Pancreas (tissue), 10 donors: Measurements from ENCODE around the gene SLC2A10. TPM values are rescaled to one million over a fixed set of nuclear protein-coding genes. Genes with fewer than 3 reads are reported as not detected.

Experiments
- ATAC-seq, 4 donors: fragments of 200-7000 bp; cut with Tn5 transposase; one replicate each; pipeline versions ENCODE4 v1.8.0 to v1.9.1; 2020; ENCODE audit warnings: mild to moderate bottlenecking in 4 of 4, moderate library complexity in 4 of 4
- DNase-seq, 6 donors: peaks; one replicate each; pipeline ENCODE4 v3.0.0-alpha.2; 2020
- FAIRE-seq: peaks from 2 replicates; lab custom pipeline; 2012; peaks lifted over from hg19 to GRCh38; lab: Jason Lieb, UNC
- H3K27ac ChIP-seq, 4 donors: fragments of 200-600 bp; sonication (generic); 1 replicate in 3 of 4; 2 replicates in 1 of 4; pipeline versions ENCODE4 v1.5.0 to v1.8.0; 2020
- H3K27me3 ChIP-seq, 4 donors: fragments of 200-600 bp; one replicate each; pipeline ENCODE4 v1.8.0; 2021
- H3K36me3 ChIP-seq, 3 donors: fragments of 200-600 bp; sonication (generic) in 1 of 3; one replicate each; pipeline versions ENCODE4 v1.5.0 to v1.8.0; 2020 to 2021
- H3K4me1 ChIP-seq, 3 donors: fragments of 200-600 bp; one replicate each; pipeline ENCODE4 v1.8.0; 2021
- H3K4me3 ChIP-seq, 4 donors: fragments of 200-600 bp; sonication (generic) in 2 of 4; one replicate each; pipeline versions ENCODE4 v1.5.0 to v1.8.0; 2020 to 2021
- H3K9me3 ChIP-seq, 4 donors: fragments of 200-600 bp; one replicate each; pipeline ENCODE4 v1.8.0; 2021
- CTCF ChIP-seq, 4 donors: fragments of 200-600 bp; sonication (generic) in 3 of 4; IDR thresholded peaks; one replicate each; pipeline versions ENCODE4 v1.5.0 to v1.8.0; 2021; ENCODE audit warnings: antibody characterized with exemption in 4 of 4
- WGBS, 2 donors: extraction: QIAGEN DNeasy Blood & Tissue Kit; methylation state at CpG; one replicate each; pipeline ENCODE4 v1.1.7; 2013; 5-methylcytosine and 5-hydroxymethylcytosine counted together
- intact Hi-C, 3 donors: fragments of 100-400 bp; cut with DNase I; formaldehyde crosslinking; loops; one replicate each; pipeline versions ENCODE4 v1.11.1 to v1.14.2; 2022
- polyA plus RNA-seq, 2 donors: library from polyadenylated mRNA; stranded (reverse); fragments of 200-250 nt; gene quantifications; one replicate each; pipeline ENCODE4 v1.2.3, GENCODE V29; 2013
- total RNA-seq, 6 donors: library from RNA; stranded (reverse); fragmentation: NEBNext Ultra II Directional in 4 of 6; extraction: Animal tissue kit (Norgen Biotek cat#: 25700) in 4 of 6; gene quantifications; one replicate each; pipeline versions ENCODE4 v1.2.1 to v1.2.4, GENCODE V29; 2021 to 2023
- donor health status: healthy with polysubstance abuse.
- donor health status: DM: no; HTN: no; CAD: no; lungs with moderate emphysema.
- donor health status: DM: no; HTN: no; CAD: no.
- donor health status: control.
- donor health status: control.
- donor health status: Bipolar disorder and iron deficiency.
- donor health status: DM: yes; HTN: yes; CAD: no.
- donor health status: DM: no; HTN: no; CAD: no.
- donor health status: DM: no; HTN: no; CAD: no.
- donor health status: DM: yes; HTN: yes; CAD: no.

The SLC2A10 gene
- total and polyA plus RNA-seq, 8 donors = 10.9 to 20.9 (median 13.8) TPM

- DNase-seq (no peak), FAIRE-seq (no peak), ATAC-seq (no peak)
- Histone ChIP-seq H3K4me1 (peaks cover 0 to 24% (median 14%) of the 10 kb centered on the region in 3 donors), H3K27ac (no peak overlapping the region), H3K36me3 (no peaks in the 10 kb centered on the region), H3K9me3 (no peaks in the 10 kb centered on the region), H3K4me3 (no peak overlapping the region), H3K27me3 (no peaks in the 10 kb centered on the region)
- TF ChIP-seq CTCF (IDR thresholded peaks at IDR 0.05) = no peak
- 77 to 79% methylated on average over 5 of the region's 5 CpGs for WGBS, 2 donors
- intact Hi-C loops = no loop called here
These were observed 2.7 kb downstream of the SLC2A10 start for GRCh38 chr20:46712056-46712636.

- ATAC-seq (no peak), FAIRE-seq (no peak), DNase-seq (peak in 1 of 6 donors; percentile 39)
- Histone ChIP-seq H3K27ac (no peak overlapping the region), H3K4me3 (no peak overlapping the region), H3K4me1 (peaks cover 0 to 24% (median 14%) of the 10 kb centered on the region in 3 donors), H3K36me3 (no peaks in the 10 kb centered on the region), H3K9me3 (no peaks in the 10 kb centered on the region), H3K27me3 (no peaks in the 10 kb centered on the region)
- no peak for TF ChIP-seq CTCF (IDR thresholded peaks at IDR 0.05)
- intact Hi-C loops = no loop called here
- WGBS, 2 donors = 72 to 75% methylated on average over 15 of the region's 15 CpGs
These were observed 4.7 kb downstream of the SLC2A10 start for GRCh38 chr20:46713957-46714834.

- Histone ChIP-seq H3K36me3 (peaks cover 0 to 7% (median 0%) of the 10 kb centered on the region in 3 donors), H3K4me3 (no peak overlapping the region), H3K27ac (no peak overlapping the region), H3K9me3 (no peaks in the 10 kb centered on the region), H3K27me3 (no peaks in the 10 kb centered on the region), H3K4me1 (peaks cover 0 to 24% (median 14%) of the 10 kb centered on the region in 3 donors)
- intact Hi-C loops = no loop called here
- WGBS, 2 donors = 39 to 42% methylated on average over 4 of the region's 4 CpGs
- DNase-seq (peak in 2 of 6 donors; percentile 23 to 24), FAIRE-seq (no peak), ATAC-seq (peak in 3 of 4 donors; percentile 28 to 48 (median 38))
- no peak for TF ChIP-seq CTCF (IDR thresholded peaks at IDR 0.05)
These were observed 5.9 kb downstream of the SLC2A10 start for GRCh38 chr20:46715292-46715756.

- no peak for TF ChIP-seq CTCF (IDR thresholded peaks at IDR 0.05)
- FAIRE-seq = no peak
- ATAC-seq = no peak
- no peaks in the 10 kb centered on the region for H3K27me3 ChIP-seq
- 94 to 96% methylated on average over 9 of the region's 9 CpGs for WGBS, 2 donors
- no peak overlapping the region for H3K27ac ChIP-seq
- no peak for DNase-seq
- H3K36me3 ChIP-seq = peaks cover 0 to 7% (median 0%) of the 10 kb centered on the region in 3 donors
- peaks cover 0 to 7% (median 5%) of the 10 kb centered on the region in 3 donors for H3K4me1 ChIP-seq
- intact Hi-C loops = no loop called here
- no peak overlapping the region for H3K4me3 ChIP-seq
- no peaks in the 10 kb centered on the region for H3K9me3 ChIP-seq
These were observed 8.5 kb downstream of the SLC2A10 start for GRCh38 chr20:46717818-46718541.
